ENCODE data around the gene DAP.
"Not testable (repeated sequence)": the region's sequence is repeated elsewhere in the genome, so short reads cannot be mapped to it uniquely, and the experiment has no call there.

The DAP gene

DNA sequence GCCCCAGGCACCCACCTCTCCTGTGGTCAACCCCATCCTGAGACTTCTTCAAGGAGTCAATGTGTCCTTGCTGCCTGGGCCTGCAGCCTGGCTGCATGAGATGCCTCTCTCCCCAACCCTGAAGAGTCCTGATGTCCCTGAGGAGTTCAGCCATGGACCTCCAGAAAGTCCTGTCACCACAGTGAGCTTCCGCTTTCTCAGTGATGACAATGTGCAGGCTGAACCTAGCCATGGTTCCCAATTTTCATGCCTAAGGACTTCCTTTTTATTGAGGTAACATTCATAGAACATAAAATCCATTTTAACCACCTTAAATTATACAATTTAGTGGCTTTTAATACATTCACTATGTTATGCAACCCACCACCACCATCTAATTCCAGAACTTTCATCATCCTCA lies 29.1 kb downstream of the DAP start:
- no peaks in the 10 kb centered on the region for H3K36me3 ChIP-seq (ENCODE audit: insufficient read depth, low read length)
- H3K27ac ChIP-seq (ENCODE audit: low read depth, low read length): no peak overlapping the region
- H3K9ac ChIP-seq (ENCODE audit: low read length): no peak overlapping the region
- H3K27me3 ChIP-seq (ENCODE audit: control insufficient read depth in 1 of 2, insufficient read depth in 2 of 2, low read length in 2 of 2): no peaks in the 10 kb centered on the region
- H3K4me3 ChIP-seq (ENCODE audit: low read depth in 1 of 2, low read length in 2 of 2): no peak overlapping the region
- H3K4me1 ChIP-seq (ENCODE audit: insufficient read depth, low read length): no peaks in the 10 kb centered on the region
- no peaks in the 10 kb centered on the region for H3K9me3 ChIP-seq (ENCODE audit: low read length)

DNA sequence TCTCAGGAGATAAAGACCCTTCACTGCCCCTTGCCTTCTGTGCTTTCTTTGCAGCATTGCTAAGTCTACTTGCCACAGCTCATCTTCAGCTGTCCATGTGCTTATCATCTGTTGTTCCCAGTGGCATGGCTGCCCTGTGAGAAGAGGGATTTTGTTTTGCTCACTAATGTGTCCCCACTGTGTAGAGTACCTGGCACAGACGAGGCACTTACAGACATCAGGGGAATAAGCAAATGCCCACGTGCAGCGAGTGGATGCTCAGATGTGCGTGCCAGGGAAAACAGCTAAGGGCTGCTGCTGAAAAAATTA lies 31.0 kb downstream of the DAP start:
- Histone ChIP-seq H3K4me3 (ENCODE audit: low read depth in 1 of 2, low read length in 2 of 2) (no peak overlapping the region), H3K4me1 (ENCODE audit: insufficient read depth, low read length) (no peaks in the 10 kb centered on the region), H3K36me3 (ENCODE audit: insufficient read depth, low read length) (no peaks in the 10 kb centered on the region), H3K9ac (ENCODE audit: low read length) (no peak overlapping the region), H3K27me3 (ENCODE audit: control insufficient read depth in 1 of 2, insufficient read depth in 2 of 2, low read length in 2 of 2) (no peaks in the 10 kb centered on the region), H3K9me3 (ENCODE audit: low read length) (no peaks in the 10 kb centered on the region), H3K27ac (ENCODE audit: low read depth, low read length) (no peak overlapping the region)

DNA sequence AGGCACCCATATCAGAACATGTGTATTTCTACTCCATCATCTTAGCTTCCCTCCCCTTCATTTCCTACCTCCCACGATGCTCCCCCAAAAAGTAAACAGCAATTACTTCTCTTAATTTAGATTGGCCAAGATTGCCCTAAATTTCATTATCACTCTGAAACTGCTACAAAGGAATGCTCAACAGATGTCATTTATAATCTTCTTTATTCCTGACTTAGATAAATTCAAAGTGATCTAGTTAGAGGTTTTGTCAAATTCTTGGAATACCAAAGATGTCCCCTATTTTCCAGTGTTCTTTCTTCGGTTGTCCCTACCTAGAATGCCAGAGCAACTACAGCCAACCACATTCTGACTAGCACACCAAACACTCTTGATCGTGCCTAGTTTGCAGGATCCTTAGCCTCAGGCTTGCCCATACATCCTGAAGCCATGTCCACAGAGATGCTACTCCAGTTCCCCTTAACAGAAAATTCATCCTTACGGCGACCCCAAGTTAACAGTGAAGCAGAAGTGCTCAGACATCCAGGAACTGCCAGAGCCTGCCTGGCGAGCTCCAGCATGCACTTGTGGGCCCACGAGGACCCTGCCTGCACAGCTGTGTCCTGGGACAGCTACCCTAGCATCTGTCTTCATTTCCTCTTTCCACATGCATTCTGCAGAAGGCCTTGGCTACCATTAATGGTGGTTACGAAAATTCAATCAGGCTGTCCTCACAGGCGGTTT lies 31.6 kb downstream of the DAP start:
- Histone ChIP-seq H3K27ac (ENCODE audit: low read depth, low read length) (no peak overlapping the region), H3K4me1 (ENCODE audit: insufficient read depth, low read length) (no peaks in the 10 kb centered on the region), H3K9me3 (ENCODE audit: low read length) (no peaks in the 10 kb centered on the region)

DNA sequence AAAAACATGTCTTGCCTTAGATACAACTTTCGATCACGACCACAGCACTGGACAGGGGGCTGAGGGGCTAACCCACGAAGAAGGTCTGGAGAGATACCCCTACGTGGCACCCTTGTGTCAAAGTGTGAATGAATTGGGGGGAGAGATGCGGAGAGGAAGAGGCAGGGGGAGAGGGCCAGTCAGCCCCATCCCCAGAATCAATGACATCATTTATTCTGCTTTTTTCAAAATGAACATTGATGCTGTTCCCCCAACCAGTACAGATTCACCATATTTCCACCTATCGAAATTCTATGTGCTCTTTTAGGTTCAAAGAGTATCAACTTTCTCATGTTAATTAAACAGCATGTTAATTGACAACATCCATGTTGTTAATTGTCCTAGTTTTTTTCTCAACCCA lies 32.4 kb downstream of the DAP start:
- H3K4me1 ChIP-seq (ENCODE audit: insufficient read depth, low read length): no peaks in the 10 kb centered on the region
- H3K9ac ChIP-seq (ENCODE audit: low read length): no peak overlapping the region
- no peaks in the 10 kb centered on the region for H3K9me3 ChIP-seq (ENCODE audit: low read length)
- H3K27ac ChIP-seq (ENCODE audit: low read depth, low read length): no peak overlapping the region
- no peaks in the 10 kb centered on the region for H3K36me3 ChIP-seq (ENCODE audit: insufficient read depth, low read length)
- H3K27me3 ChIP-seq (ENCODE audit: control insufficient read depth in 1 of 2, insufficient read depth in 2 of 2, low read length in 2 of 2): no peaks in the 10 kb centered on the region
- no peak overlapping the region for H3K4me3 ChIP-seq (ENCODE audit: low read depth in 1 of 2, low read length in 2 of 2)

More for the DNA sequence above, 31.6 kb downstream of the DAP start:
- Histone ChIP-seq H3K36me3 (ENCODE audit: insufficient read depth, low read length) (no peaks in the 10 kb centered on the region), H3K4me3 (ENCODE audit: low read depth in 1 of 2, low read length in 2 of 2) (no peak overlapping the region), H3K27me3 (ENCODE audit: control insufficient read depth in 1 of 2, insufficient read depth in 2 of 2, low read length in 2 of 2) (no peaks in the 10 kb centered on the region), H3K9ac (ENCODE audit: low read length) (no peak overlapping the region)

DNA sequence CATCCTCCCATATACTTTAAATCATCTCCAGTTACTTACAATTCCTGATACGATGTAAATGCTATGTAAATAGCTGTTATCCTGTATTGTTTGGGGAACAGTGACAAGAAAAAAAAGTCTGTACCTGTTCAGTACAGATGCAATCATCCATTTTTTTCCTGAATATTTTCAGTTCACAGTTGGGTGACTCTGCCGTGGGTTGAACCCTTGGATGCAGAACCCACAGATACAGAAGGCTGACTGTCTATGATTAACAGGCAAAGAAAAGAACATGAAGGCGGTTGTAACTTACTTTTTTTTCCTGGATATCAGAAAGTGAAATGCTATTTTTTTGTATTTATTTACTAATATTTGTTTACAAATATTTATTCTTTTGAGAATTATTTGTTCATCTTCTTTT lies 33.2 kb downstream of the DAP start:
- H3K4me1 ChIP-seq (ENCODE audit: insufficient read depth, low read length): no peaks in the 10 kb centered on the region
- H3K4me3 ChIP-seq (ENCODE audit: low read depth in 1 of 2, low read length in 2 of 2): no peak overlapping the region
- no peak overlapping the region for H3K9ac ChIP-seq (ENCODE audit: low read length)
- no peaks in the 10 kb centered on the region for H3K27me3 ChIP-seq (ENCODE audit: control insufficient read depth in 1 of 2, insufficient read depth in 2 of 2, low read length in 2 of 2)
- H3K27ac ChIP-seq (ENCODE audit: low read depth, low read length): no peak overlapping the region
- no peaks in the 10 kb centered on the region for H3K36me3 ChIP-seq (ENCODE audit: insufficient read depth, low read length)
- H3K9me3 ChIP-seq (ENCODE audit: low read length): no peaks in the 10 kb centered on the region

DNA sequence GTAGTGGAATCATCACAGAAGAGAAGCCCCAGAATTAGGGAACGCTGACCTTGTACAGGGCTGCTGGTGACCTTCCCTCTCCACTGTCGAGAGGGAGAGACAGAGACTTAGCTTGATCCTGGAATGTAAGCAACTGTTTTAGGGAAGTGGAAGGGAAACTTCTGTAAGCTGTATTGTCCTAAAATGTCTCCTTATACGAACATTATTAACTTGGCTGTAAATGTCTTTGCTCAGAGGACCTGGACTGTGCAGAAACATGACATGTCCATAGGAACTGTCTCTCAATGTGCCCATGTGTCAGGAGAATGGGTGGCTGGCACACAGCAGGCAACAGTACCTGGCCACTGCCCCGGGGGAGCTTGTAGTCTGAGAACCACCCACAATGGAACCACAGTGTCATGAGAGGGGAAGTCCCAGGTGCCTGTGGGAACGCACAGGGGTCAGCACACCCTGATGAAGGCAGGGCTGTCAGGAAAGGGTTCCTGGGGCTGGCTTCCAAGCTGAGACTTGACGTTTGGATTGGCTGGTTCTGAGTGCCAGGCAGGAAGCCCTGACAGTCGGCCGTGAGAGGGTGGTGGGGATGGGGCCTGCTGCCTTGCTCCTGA lies 34.0 kb downstream of the DAP start:
- H3K27ac ChIP-seq (ENCODE audit: low read depth, low read length): no peak overlapping the region
- no peak overlapping the region for H3K4me3 ChIP-seq (ENCODE audit: low read depth in 1 of 2, low read length in 2 of 2)
- H3K27me3 ChIP-seq (ENCODE audit: control insufficient read depth in 1 of 2, insufficient read depth in 2 of 2, low read length in 2 of 2): no peaks in the 10 kb centered on the region
- no peak overlapping the region for H3K9ac ChIP-seq (ENCODE audit: low read length)
- H3K4me1 ChIP-seq (ENCODE audit: insufficient read depth, low read length): no peaks in the 10 kb centered on the region
- no peaks in the 10 kb centered on the region for H3K9me3 ChIP-seq (ENCODE audit: low read length)
- no peaks in the 10 kb centered on the region for H3K36me3 ChIP-seq (ENCODE audit: insufficient read depth, low read length)

DNA sequence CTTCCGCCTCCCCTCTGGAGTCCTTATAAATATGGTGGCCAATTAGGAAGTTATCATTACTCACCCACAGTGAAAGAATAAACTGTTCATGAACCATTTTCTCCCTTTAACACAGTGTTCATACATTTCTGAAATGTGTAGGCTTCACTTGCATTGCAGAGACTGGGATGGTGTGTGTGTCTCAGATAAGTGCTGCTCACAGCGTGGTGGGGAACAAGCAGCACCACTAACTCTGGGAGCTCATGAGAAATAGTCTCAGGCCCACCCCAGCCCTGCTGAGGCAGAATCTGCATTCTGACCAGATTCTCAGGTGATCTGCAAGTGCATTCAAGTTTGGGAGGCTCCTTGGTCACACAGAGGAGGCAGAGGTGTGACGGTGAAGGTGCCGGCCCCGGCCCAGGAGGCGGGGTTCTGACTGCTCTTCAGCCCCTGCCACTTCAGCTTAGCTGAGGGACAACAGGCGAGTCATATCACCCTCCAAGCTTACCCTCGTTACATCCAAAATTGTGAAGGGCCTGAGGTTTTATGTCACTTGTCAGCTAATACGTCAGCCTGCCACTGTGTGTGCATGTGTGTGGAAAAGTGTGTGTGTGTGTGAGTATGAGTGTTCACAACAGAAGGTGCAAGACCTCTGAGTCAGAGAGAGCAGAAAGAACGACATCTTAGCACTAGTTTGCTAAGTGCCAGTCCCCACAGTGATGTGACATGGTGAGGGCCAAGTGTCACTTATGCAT lies 34.7 kb downstream of the DAP start:
- Histone ChIP-seq H3K4me3 (ENCODE audit: low read depth in 1 of 2, low read length in 2 of 2) (no peak overlapping the region), H3K9ac (ENCODE audit: low read length) (no peak overlapping the region), H3K27ac (ENCODE audit: low read depth, low read length) (no peak overlapping the region), H3K27me3 (ENCODE audit: control insufficient read depth in 1 of 2, insufficient read depth in 2 of 2, low read length in 2 of 2) (no peaks in the 10 kb centered on the region), H3K9me3 (ENCODE audit: low read length) (no peaks in the 10 kb centered on the region), H3K4me1 (ENCODE audit: insufficient read depth, low read length) (no peaks in the 10 kb centered on the region), H3K36me3 (ENCODE audit: insufficient read depth, low read length) (no peaks in the 10 kb centered on the region)

DNA sequence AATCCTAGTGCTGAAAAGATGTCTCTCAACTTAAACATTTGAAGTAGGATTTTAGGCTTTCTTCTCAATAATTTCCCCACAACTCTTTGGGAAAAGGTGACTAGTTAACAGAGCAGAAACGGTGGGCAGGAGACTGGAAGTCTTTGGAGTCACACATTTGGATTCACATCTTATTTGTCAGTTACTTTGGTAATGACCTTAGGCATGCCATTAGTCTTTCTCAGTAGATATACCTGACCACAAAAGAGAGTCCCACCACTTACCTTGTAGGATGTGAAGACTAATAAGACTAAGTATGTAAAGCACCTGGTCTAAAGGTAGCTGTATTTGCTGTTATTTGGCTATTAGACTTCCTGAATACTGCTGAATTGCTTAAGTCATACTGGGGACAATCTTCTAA lies 35.4 kb downstream of the DAP start:
- Histone ChIP-seq H3K9me3 (ENCODE audit: low read length) (no peaks in the 10 kb centered on the region), H3K27me3 (ENCODE audit: control insufficient read depth in 1 of 2, insufficient read depth in 2 of 2, low read length in 2 of 2) (no peaks in the 10 kb centered on the region), H3K4me3 (ENCODE audit: low read depth in 1 of 2, low read length in 2 of 2) (no peak overlapping the region), H3K9ac (ENCODE audit: low read length) (no peak overlapping the region), H3K27ac (ENCODE audit: low read depth, low read length) (no peak overlapping the region), H3K4me1 (ENCODE audit: insufficient read depth, low read length) (no peaks in the 10 kb centered on the region), H3K36me3 (ENCODE audit: insufficient read depth, low read length) (no peaks in the 10 kb centered on the region)

DNA sequence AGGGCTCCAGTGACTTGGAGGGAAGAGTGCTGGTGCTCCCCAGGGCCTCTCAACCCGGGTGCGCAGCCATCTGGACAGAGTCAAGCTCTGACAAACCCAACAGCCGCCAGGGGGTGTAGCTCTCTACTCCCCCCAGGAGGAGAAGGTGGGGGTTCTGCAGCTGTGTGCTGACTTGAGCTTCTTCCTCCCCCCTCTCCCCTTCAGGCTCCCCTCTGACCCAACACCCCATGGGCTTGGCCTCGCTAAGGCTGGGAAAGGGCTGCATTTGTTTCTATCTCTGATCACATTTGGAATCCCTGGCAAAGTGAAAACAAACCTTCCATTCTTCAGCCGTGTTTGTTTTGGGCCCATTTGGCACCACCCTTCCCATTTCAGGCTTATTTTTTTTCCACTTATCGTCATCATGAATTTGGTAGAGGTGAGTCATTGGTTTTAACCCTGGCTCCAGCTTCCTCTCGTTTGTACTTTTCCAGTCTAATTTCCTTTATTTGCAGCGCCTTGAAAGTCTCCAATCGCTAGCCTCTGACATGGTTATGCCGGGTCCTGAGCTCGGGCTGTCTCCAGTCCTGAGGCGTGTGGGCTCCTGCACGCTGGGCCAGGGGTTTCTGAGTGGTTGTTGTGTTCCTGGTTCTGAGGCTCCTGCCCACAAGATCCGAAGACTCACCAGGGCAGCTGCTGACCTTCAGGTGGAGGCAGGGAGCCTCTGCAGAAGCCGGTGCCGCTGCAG lies 36.1 kb downstream of the DAP start:
- H3K9ac ChIP-seq (ENCODE audit: low read length): no peak overlapping the region
- no peak overlapping the region for H3K27ac ChIP-seq (ENCODE audit: low read depth, low read length)
- no peak overlapping the region for H3K4me3 ChIP-seq (ENCODE audit: low read depth in 1 of 2, low read length in 2 of 2)
- H3K4me1 ChIP-seq (ENCODE audit: insufficient read depth, low read length): no peaks in the 10 kb centered on the region
- H3K9me3 ChIP-seq (ENCODE audit: low read length): no peaks in the 10 kb centered on the region
- H3K27me3 ChIP-seq (ENCODE audit: control insufficient read depth in 1 of 2, insufficient read depth in 2 of 2, low read length in 2 of 2): no peaks in the 10 kb centered on the region
- H3K36me3 ChIP-seq (ENCODE audit: insufficient read depth, low read length): no peaks in the 10 kb centered on the region

DNA sequence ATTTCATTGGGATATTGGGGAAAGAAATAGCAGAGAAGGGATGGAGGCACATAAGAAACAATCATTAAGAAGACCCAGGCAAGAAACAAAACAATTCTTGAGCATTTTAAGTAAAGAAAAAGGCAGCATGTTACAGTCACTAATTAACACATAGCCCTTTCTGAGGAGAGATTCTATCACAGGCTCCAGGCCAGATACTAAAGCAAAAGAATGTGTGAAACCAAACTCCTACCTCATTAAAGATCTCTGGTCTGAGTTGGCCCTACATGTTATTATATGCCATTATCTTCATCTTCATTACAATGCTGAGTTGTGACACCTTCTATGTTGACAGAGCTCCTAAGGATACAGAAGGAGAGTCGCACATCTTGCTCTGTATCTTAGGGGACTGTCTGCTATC lies 37.5 kb downstream of the DAP start:
- Histone ChIP-seq H3K4me3 (ENCODE audit: low read depth in 1 of 2, low read length in 2 of 2) (no peak overlapping the region), H3K27ac (ENCODE audit: low read depth, low read length) (no peak overlapping the region), H3K9me3 (ENCODE audit: low read length) (no peaks in the 10 kb centered on the region), H3K9ac (ENCODE audit: low read length) (no peak overlapping the region), H3K36me3 (ENCODE audit: insufficient read depth, low read length) (no peaks in the 10 kb centered on the region), H3K27me3 (ENCODE audit: control insufficient read depth in 1 of 2, insufficient read depth in 2 of 2, low read length in 2 of 2) (no peaks in the 10 kb centered on the region), H3K4me1 (ENCODE audit: insufficient read depth, low read length) (no peaks in the 10 kb centered on the region)

DNA sequence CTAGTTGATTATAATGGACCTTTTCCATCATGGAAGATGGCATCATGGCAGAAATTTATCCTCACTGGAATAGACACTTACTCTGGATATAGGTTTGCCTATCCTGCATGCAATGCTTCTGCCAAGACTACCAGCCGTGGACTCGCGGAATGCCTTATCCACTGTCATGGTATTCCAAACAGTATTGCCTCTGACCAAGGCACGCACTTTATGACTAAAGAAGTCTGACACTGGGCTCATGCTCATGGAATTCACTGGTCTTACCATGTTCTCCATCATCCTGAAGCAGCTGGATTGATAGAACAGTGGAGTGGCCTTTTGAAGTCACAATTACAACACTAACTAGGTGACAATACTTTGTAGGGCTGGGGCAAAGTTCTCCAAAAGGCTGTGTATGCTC lies 40.3 kb downstream of the DAP start:
- H3K4me3 ChIP-seq (ENCODE audit: low read depth in 1 of 2, low read length in 2 of 2); H3K9me3 ChIP-seq (ENCODE audit: low read length); H3K27ac ChIP-seq (ENCODE audit: low read depth, low read length); H3K4me1 ChIP-seq (ENCODE audit: insufficient read depth, low read length); H3K36me3 ChIP-seq (ENCODE audit: insufficient read depth, low read length); H3K27me3 ChIP-seq (ENCODE audit: control insufficient read depth in 1 of 2, insufficient read depth in 2 of 2, low read length in 2 of 2); H3K9ac ChIP-seq (ENCODE audit: low read length): not testable (repeated sequence)
